AG04449 (cell line): ENCODE results near the gene CEMP1.

Source experiments
- CTCF ChIA-PET: fragments of 350-600 bp; formaldehyde crosslinking; extraction: SDS; loops from one replicate; lab custom pipeline; 2021; ENCODE audit warnings: antibody characterized with exemption; lab: Yijun Ruan, JAX
- POLR2A ChIA-PET: fragments of 400-600, 350-600 bp; formaldehyde crosslinking; extraction: SDS; loops from one replicate; lab custom pipeline; 2020; ENCODE audit warnings: antibody characterized with exemption, inconsistent platforms; lab: Yijun Ruan, JAX
- DNase-seq: peaks from one replicate; pipeline ENCODE4 v3.0.0-alpha.2; 2010; ENCODE audit warnings: low read depth, low spot score
- H3K4me3 ChIP-seq: 2 replicates; pipeline ENCODE4 v1.5.1; 2011; ENCODE audit warnings: low read depth, mild to moderate bottlenecking, control low read depth, low read length
- TF ChIP-seq, protein P1 (sequence below): IDR thresholded peaks from one replicate; pipeline ENCODE4 v1.5.1; 2011; ENCODE audit warnings: mild to moderate bottlenecking, moderate library complexity, low read length, control low read depth, inconsistent platforms; ENCODE audit not compliant: insufficient read depth; ENCODE audit errors: missing control alignments

The CEMP1 gene

GRCh38 chr16:2485811-2486507, 45.2 kb downstream of the CEMP1 start:
- ChIA-PET POLR2A (no interaction called here), CTCF (interaction anchor here (0.9 to 5.1 kb wide), 4 partner anchors 12 to 146 kb away, joined by 3 to 41 read pairs (median 5); partner anchors contain the start of genes ABCA3 and TBC1D24)
- TF ChIP-seq, protein P1, sequence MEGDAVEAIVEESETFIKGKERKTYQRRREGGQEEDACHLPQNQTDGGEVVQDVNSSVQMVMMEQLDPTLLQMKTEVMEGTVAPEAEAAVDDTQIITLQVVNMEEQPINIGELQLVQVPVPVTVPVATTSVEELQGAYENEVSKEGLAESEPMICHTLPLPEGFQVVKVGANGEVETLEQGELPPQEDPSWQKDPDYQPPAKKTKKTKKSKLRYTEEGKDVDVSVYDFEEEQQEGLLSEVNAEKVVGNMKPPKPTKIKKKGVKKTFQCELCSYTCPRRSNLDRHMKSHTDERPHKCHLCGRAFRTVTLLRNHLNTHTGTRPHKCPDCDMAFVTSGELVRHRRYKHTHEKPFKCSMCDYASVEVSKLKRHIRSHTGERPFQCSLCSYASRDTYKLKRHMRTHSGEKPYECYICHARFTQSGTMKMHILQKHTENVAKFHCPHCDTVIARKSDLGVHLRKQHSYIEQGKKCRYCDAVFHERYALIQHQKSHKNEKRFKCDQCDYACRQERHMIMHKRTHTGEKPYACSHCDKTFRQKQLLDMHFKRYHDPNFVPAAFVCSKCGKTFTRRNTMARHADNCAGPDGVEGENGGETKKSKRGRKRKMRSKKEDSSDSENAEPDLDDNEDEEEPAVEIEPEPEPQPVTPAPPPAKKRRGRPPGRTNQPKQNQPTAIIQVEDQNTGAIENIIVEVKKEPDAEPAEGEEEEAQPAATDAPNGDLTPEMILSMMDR: no peak
- H3K4me3 ChIP-seq: no peak overlapping the region
- no peak for DNase-seq

GRCh38 chr16:2484898-2485508, 46.2 kb downstream of the CEMP1 start:
- POLR2A ChIA-PET: no interaction called here
- CTCF ChIA-PET: interaction anchor here (1.3 to 5.1 kb wide), 3 partner anchors 11 to 25 kb away, joined by 3 to 41 read pairs (median 7); partner anchors contain the start of gene TBC1D24
- no peak for DNase-seq
- no peak overlapping the region for H3K4me3 ChIP-seq
- TF ChIP-seq, protein P1: no peak

DNA sequence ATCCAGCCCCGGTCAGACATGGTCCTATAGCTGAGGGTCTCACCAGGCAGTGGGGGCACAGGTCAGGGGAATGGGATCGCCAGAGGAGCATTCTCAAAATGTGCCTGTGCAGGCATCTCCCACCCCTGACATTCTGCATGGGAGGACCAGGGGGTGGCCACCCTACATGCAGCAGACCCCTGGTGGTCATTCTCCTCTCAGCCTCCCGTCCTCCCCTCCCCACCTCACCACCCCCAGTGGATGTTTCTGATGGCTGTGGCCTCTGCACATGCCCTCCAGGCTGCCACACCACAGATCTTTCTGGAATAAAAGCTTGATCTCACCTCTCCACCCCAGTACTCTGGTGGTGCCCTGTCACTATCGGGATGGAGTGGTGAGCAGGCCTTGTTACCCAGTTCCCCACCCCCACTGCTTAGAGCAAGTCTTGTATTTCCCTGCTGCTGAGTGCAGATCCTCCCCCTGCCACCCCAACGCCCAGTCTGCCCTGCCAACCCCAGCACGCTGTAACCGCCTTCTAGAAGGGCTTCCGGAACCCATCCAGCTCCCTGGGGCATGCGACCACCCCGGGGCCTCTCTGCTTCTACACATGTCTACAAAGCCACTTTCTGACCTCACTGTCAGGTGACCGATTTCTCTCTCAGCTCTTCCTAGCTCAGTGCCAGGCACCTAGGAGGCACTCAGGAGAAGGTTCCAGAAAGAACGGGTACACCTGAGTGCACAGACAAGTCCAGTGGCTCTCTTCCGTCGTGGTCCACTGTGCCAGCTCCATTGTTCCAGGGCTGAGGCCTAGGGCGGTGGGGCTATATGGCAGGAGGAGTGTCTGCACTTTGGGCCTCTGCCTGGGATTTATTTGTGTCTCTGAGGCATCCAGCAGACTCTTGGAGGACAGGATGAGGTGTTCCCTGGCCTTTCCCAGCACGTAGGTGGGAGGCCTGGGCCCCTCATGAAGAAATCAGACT, 47.0 kb downstream of the CEMP1 start:
- TF ChIP-seq, protein P1: no peak
- DNase-seq: no peak
- H3K4me3 ChIP-seq: no peak overlapping the region
- ChIA-PET CTCF (interaction anchor here (1.2 to 5.1 kb wide), 5 partner anchors 10 to 26 kb away, joined by 3 to 41 read pairs (median 5); partner anchors contain the start of gene TBC1D24), POLR2A (interaction anchor here (1.6 kb wide), 1 partner anchor 9 kb away, joined by 6 read pairs; the partner anchor contains the start of gene TBC1D24)

- CTCF ChIA-PET: interaction anchor here (0.9 to 5.1 kb wide), 8 partner anchors 9 to 53 kb away, joined by 3 to 41 read pairs (median 4); partner anchors contain the start of genes ATP6V0C, CCNF and TEDC2
- TF ChIP-seq, protein P1: no peak
- H3K4me3 ChIP-seq: peak overlapping the region; percentile 49
- no peak for DNase-seq
- POLR2A ChIA-PET: interaction anchor here (0.8 to 1.6 kb wide), 4 partner anchors 8 to 231 kb away, joined by 3 to 7 read pairs (median 5); partner anchors contain the start of genes ECI1, TBC1D24 and TEDC2
Measured at GRCh38 chr16:2482708-2483534, 48.3 kb downstream of the CEMP1 start.

DNA sequence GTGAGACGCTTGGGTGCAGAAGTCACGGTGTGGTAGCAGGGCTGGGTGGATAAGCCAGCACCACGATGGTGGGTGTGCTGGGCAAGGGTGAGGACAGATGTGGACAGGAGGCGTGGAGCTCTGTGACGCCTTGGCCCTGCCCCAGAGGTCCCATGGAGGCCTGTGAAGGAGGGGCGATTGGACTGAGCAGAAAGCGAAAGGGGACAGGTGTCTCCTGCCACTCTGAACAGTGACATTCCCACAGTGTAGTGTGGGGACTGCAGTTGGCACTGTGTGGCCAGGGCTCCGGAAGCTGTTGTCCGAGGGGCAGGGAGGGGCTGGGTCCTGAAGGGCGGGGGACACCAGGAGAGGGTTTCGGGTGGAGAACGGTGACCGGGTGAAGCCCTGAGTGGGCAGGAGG, 49.0 kb downstream of the CEMP1 start:
- DNase-seq: no peak
- CTCF ChIA-PET: interaction anchor here (1.0 to 5.1 kb wide), 6 partner anchors 8 to 52 kb away, joined by 3 to 41 read pairs (median 4); partner anchors contain the start of genes CCNF and TEDC2
- TF ChIP-seq, protein P1: no peak
- no peak overlapping the region for H3K4me3 ChIP-seq
- POLR2A ChIA-PET: interaction anchor here (0.8 to 1.6 kb wide), 4 partner anchors 7 to 231 kb away, joined by 3 to 7 read pairs (median 5); partner anchors contain the start of genes ECI1, TBC1D24 and TEDC2
